ENCODE data around the gene ARL15.
A peak's percentile ranks its signal among the peaks of the same experiment; 100 is the strongest.

ARL15 gene

GRCh38 chr5:54212331-54212730 lies 98.0 kb downstream of the ARL15 start:
- H3K9me3 ChIP-seq (replicated peaks in 1 of 2; ENCODE audit: control insufficient read depth in 2 of 2, insufficient read depth in 1 of 2, low read depth in 1 of 2, low read length in 2 of 2): no peaks in the 10 kb centered on the region
- no peak overlapping the region for H3K14ac ChIP-seq (ENCODE audit: low read length)
- no peak overlapping the region for H3K4me2 ChIP-seq (ENCODE audit: insufficient read depth, low read length, poor library complexity, severe bottlenecking)
- WGBS, 2 donors (ENCODE audit: extremely low coverage in 2 of 2, insufficient read length in 2 of 2, insufficient replicate concordance in 1 of 2): no CpG with 5 or more reads among the region's 1 CpG
- no peak overlapping the region for H2BK120ac ChIP-seq (ENCODE audit: low read depth, low read length)
- no peak overlapping the region for H3K23ac ChIP-seq (ENCODE audit: low read depth, low read length, poor library complexity)
- no peaks in the 10 kb centered on the region for H3K36me3 ChIP-seq (replicated peaks in 1 of 2; ENCODE audit: control insufficient read depth in 2 of 2, insufficient read depth in 2 of 2, low read length in 2 of 2)
- no peaks in the 10 kb centered on the region for H3K79me1 ChIP-seq (ENCODE audit: low read depth, low read length)
- no peak overlapping the region for H2AFZ ChIP-seq (ENCODE audit: low read length)
- H3K4ac ChIP-seq (ENCODE audit: low read length): no peak overlapping the region
- H3K27ac ChIP-seq (replicated peaks; ENCODE audit: low read length): no peak overlapping the region
- H2BK12ac ChIP-seq (ENCODE audit: low read length): no peak overlapping the region
- no peak for DNase-seq (ENCODE audit: low spot score)
- no peaks in the 10 kb centered on the region for H3K27me3 ChIP-seq (ENCODE audit: control insufficient read depth in 3 of 3, insufficient read depth in 3 of 3, low read depth in 1 of 3, low read length in 3 of 3)
- H3K9ac ChIP-seq (ENCODE audit: low read depth, low read length, poor library complexity): no peak overlapping the region
- no peak overlapping the region for H2BK5ac ChIP-seq (ENCODE audit: low read length)
- H3K4me1 ChIP-seq (ENCODE audit: control insufficient read depth in 2 of 2, insufficient read depth in 1 of 2, low read depth in 1 of 2, low read length in 2 of 2): peaks cover 10 to 23% of the 10 kb centered on the region in 2 donors
- no peak overlapping the region for H4K91ac ChIP-seq (ENCODE audit: low read depth, low read length, poor library complexity)
- H3K18ac ChIP-seq (ENCODE audit: low read length): no peak overlapping the region
- H2BK15ac ChIP-seq (ENCODE audit: low read length): no peak overlapping the region
- H2AK5ac ChIP-seq (ENCODE audit: low read depth, low read length): no peak overlapping the region
- H4K8ac ChIP-seq (ENCODE audit: low read depth, low read length): no peak overlapping the region
- H3K4me3 ChIP-seq (ENCODE audit: low read length in 2 of 2): no peak overlapping the region

- Histone ChIP-seq H3K9ac (ENCODE audit: low read depth, low read length, poor library complexity) (no peak overlapping the region), H4K91ac (ENCODE audit: low read depth, low read length, poor library complexity) (no peak overlapping the region), H3K9me3 (replicated peaks in 1 of 2; ENCODE audit: control insufficient read depth in 2 of 2, insufficient read depth in 1 of 2, low read depth in 1 of 2, low read length in 2 of 2) (no peaks in the 10 kb centered on the region), H3K14ac (ENCODE audit: low read length) (no peak overlapping the region), H3K36me3 (replicated peaks in 1 of 2; ENCODE audit: control insufficient read depth in 2 of 2, insufficient read depth in 2 of 2, low read length in 2 of 2) (no peaks in the 10 kb centered on the region), H3K4me2 (ENCODE audit: insufficient read depth, low read length, poor library complexity, severe bottlenecking) (no peak overlapping the region), H3K27ac (replicated peaks; ENCODE audit: low read length) (no peak overlapping the region), H3K4me1 (ENCODE audit: control insufficient read depth in 2 of 2, insufficient read depth in 1 of 2, low read depth in 1 of 2, low read length in 2 of 2) (peaks cover 13 to 23% of the 10 kb centered on the region in 2 donors), H3K4ac (ENCODE audit: low read length) (no peak overlapping the region), H3K79me1 (ENCODE audit: low read depth, low read length) (no peaks in the 10 kb centered on the region), H3K4me3 (ENCODE audit: low read length in 2 of 2) (no peak overlapping the region), H2BK12ac (ENCODE audit: low read length) (no peak overlapping the region), H2AK5ac (ENCODE audit: low read depth, low read length) (no peak overlapping the region), H3K23ac (ENCODE audit: low read depth, low read length, poor library complexity) (no peak overlapping the region), H3K18ac (ENCODE audit: low read length) (no peak overlapping the region), H2AFZ (ENCODE audit: low read length) (no peak overlapping the region), H4K8ac (ENCODE audit: low read depth, low read length) (no peak overlapping the region), H2BK120ac (ENCODE audit: low read depth, low read length) (no peak overlapping the region), H3K27me3 (ENCODE audit: control insufficient read depth in 3 of 3, insufficient read depth in 3 of 3, low read depth in 1 of 3, low read length in 3 of 3) (no peaks in the 10 kb centered on the region), H2BK15ac (ENCODE audit: low read length) (no peak overlapping the region), H2BK5ac (ENCODE audit: low read length) (no peak overlapping the region)
- WGBS, 2 donors (ENCODE audit: extremely low coverage in 2 of 2, insufficient read length in 2 of 2, insufficient replicate concordance in 1 of 2): no CpG with 5 or more reads among the region's 3 CpGs
- no peak for DNase-seq (ENCODE audit: low spot score)
Measured at GRCh38 chr5:54211912-54212311, 98.5 kb downstream of the ARL15 start.

- Histone ChIP-seq H2BK120ac (ENCODE audit: low read depth, low read length) (no peak overlapping the region), H2BK5ac (ENCODE audit: low read length) (no peak overlapping the region), H3K18ac (ENCODE audit: low read length) (no peak overlapping the region), H3K4me3 (ENCODE audit: low read length in 2 of 2) (no peak overlapping the region), H4K8ac (ENCODE audit: low read depth, low read length) (no peak overlapping the region), H2AFZ (ENCODE audit: low read length) (no peak overlapping the region), H3K14ac (ENCODE audit: low read length) (no peak overlapping the region), H3K23ac (ENCODE audit: low read depth, low read length, poor library complexity) (no peak overlapping the region), H2BK12ac (ENCODE audit: low read length) (no peak overlapping the region), H3K36me3 (replicated peaks in 1 of 2; ENCODE audit: control insufficient read depth in 2 of 2, insufficient read depth in 2 of 2, low read length in 2 of 2) (no peaks in the 10 kb centered on the region), H3K9ac (ENCODE audit: low read depth, low read length, poor library complexity) (no peak overlapping the region), H3K9me3 (replicated peaks in 1 of 2; ENCODE audit: control insufficient read depth in 2 of 2, insufficient read depth in 1 of 2, low read depth in 1 of 2, low read length in 2 of 2) (no peaks in the 10 kb centered on the region), H3K4ac (ENCODE audit: low read length) (no peak overlapping the region), H2AK5ac (ENCODE audit: low read depth, low read length) (no peak overlapping the region), H3K4me2 (ENCODE audit: insufficient read depth, low read length, poor library complexity, severe bottlenecking) (no peak overlapping the region), H3K27ac (replicated peaks; ENCODE audit: low read length) (peak overlapping the region; percentile 48), H2BK15ac (ENCODE audit: low read length) (no peak overlapping the region), H3K79me1 (ENCODE audit: low read depth, low read length) (no peaks in the 10 kb centered on the region), H3K4me1 (ENCODE audit: control insufficient read depth in 2 of 2, insufficient read depth in 1 of 2, low read depth in 1 of 2, low read length in 2 of 2) (peaks cover 0 to 6% of the 10 kb centered on the region in 2 donors), H4K91ac (ENCODE audit: low read depth, low read length, poor library complexity) (no peak overlapping the region), H3K27me3 (ENCODE audit: control insufficient read depth in 3 of 3, insufficient read depth in 3 of 3, low read depth in 1 of 3, low read length in 3 of 3) (no peaks in the 10 kb centered on the region)
- no CpG with 5 or more reads among the region's 1 CpG for whole genome bisulfite sequencing, 2 donors (ENCODE audit: extremely low coverage in 2 of 2, insufficient read length in 2 of 2, insufficient replicate concordance in 1 of 2)
- no peak for DNase-seq (ENCODE audit: low spot score)
Measured at GRCh38 chr5:54207566-54207965, 102.8 kb downstream of the ARL15 start.

GRCh38 chr5:54206580-54207229 lies 103.7 kb downstream of the ARL15 start:
- Histone ChIP-seq H3K4me2 (ENCODE audit: insufficient read depth, low read length, poor library complexity, severe bottlenecking) (no peak overlapping the region), H2BK12ac (ENCODE audit: low read length) (no peak overlapping the region), H3K4ac (ENCODE audit: low read length) (no peak overlapping the region), H3K79me1 (ENCODE audit: low read depth, low read length) (no peaks in the 10 kb centered on the region), H3K9ac (ENCODE audit: low read depth, low read length, poor library complexity) (no peak overlapping the region), H3K9me3 (replicated peaks in 1 of 2; ENCODE audit: control insufficient read depth in 2 of 2, insufficient read depth in 1 of 2, low read depth in 1 of 2, low read length in 2 of 2) (peaks cover 0 to 6% of the 10 kb centered on the region in 2 donors), H3K36me3 (replicated peaks in 1 of 2; ENCODE audit: control insufficient read depth in 2 of 2, insufficient read depth in 2 of 2, low read length in 2 of 2) (no peaks in the 10 kb centered on the region), H2BK120ac (ENCODE audit: low read depth, low read length) (no peak overlapping the region), H3K14ac (ENCODE audit: low read length) (no peak overlapping the region), H3K27ac (replicated peaks; ENCODE audit: low read length) (no peak overlapping the region), H3K4me1 (ENCODE audit: control insufficient read depth in 2 of 2, insufficient read depth in 1 of 2, low read depth in 1 of 2, low read length in 2 of 2) (peaks cover 0 to 4% of the 10 kb centered on the region in 2 donors), H4K91ac (ENCODE audit: low read depth, low read length, poor library complexity) (no peak overlapping the region), H2AFZ (ENCODE audit: low read length) (no peak overlapping the region), H2BK5ac (ENCODE audit: low read length) (no peak overlapping the region), H3K27me3 (ENCODE audit: control insufficient read depth in 3 of 3, insufficient read depth in 3 of 3, low read depth in 1 of 3, low read length in 3 of 3) (no peaks in the 10 kb centered on the region), H4K8ac (ENCODE audit: low read depth, low read length) (no peak overlapping the region), H2BK15ac (ENCODE audit: low read length) (no peak overlapping the region), H2AK5ac (ENCODE audit: low read depth, low read length) (no peak overlapping the region), H3K23ac (ENCODE audit: low read depth, low read length, poor library complexity) (no peak overlapping the region), H3K4me3 (ENCODE audit: low read length in 2 of 2) (no peak overlapping the region), H3K18ac (ENCODE audit: low read length) (no peak overlapping the region)
- no peak for DNase-seq (ENCODE audit: low spot score)
- no CpG with 5 or more reads among the region's 7 CpGs for WGBS, 2 donors (ENCODE audit: extremely low coverage in 2 of 2, insufficient read length in 2 of 2, insufficient replicate concordance in 1 of 2)

Measured in neuronal stem cell (in vitro differentiated cells).